ENCODE data around the gene TNFSF13. TPM values are rescaled to one million over a fixed set of nuclear protein-coding genes. Genes with fewer than 3 reads are reported as not detected.

TNFSF13 gene
- total RNA-seq, 1 donor, result 1.4 TPM

GRCh38 chr17:7579001-7579833, 20.7 kb downstream of the TNFSF13 start, which contains the start of gene CD68:
TSS of gene CD68 (plus strand) at chr17:7579638. CDS start at chr17:7579678, 40 bp downstream.
- H3K4me3 ChIP-seq (ENCODE audit: low read depth, low read length), result peak within 1 kb of the TSS; percentile 48
- no peak for TF ChIP-seq CTCF (IDR thresholded peaks at IDR 0.05; ENCODE audit: insufficient read depth, low read length)
- peak; percentile 88 for DNase-seq (ENCODE audit: low read depth)

- H3K4me3 ChIP-seq (ENCODE audit: low read depth, low read length), result peak overlapping the region; percentile 48
These were observed 21.5 kb downstream of the TNFSF13 start for GRCh38 chr17:7579834-7580603.

GRCh38 chr17:7580604-7581575, 22.3 kb downstream of the TNFSF13 start:
- H3K4me3 ChIP-seq (ENCODE audit: low read depth, low read length), result no peak overlapping the region
- no peak for TF ChIP-seq CTCF (IDR thresholded peaks at IDR 0.05; ENCODE audit: insufficient read depth, low read length)
- no peak for DNase-seq (ENCODE audit: low read depth)

More at GRCh38 chr17:7579834-7580603, 21.5 kb downstream of the TNFSF13 start:
- DNase-seq (ENCODE audit: low read depth), result no peak
- TF ChIP-seq CTCF (IDR thresholded peaks at IDR 0.05; ENCODE audit: insufficient read depth, low read length), result no peak

- peak overlapping the region; percentile 93 for H3K4me3 ChIP-seq (ENCODE audit: low read depth, low read length)
- no peak for TF ChIP-seq CTCF (IDR thresholded peaks at IDR 0.05; ENCODE audit: insufficient read depth, low read length)
- no peak for DNase-seq (ENCODE audit: low read depth)
These were observed 24.1 kb downstream of the TNFSF13 start for GRCh38 chr17:7582396-7583252.

- TF ChIP-seq CTCF (IDR thresholded peaks at IDR 0.05; ENCODE audit: insufficient read depth, low read length), result no peak
These were observed 24.9 kb downstream of the TNFSF13 start, which contains the start of gene MPDU1 for GRCh38 chr17:7583253-7584109. TSS of gene MPDU1 (plus strand) at chr17:7583852. CDS start at chr17:7583863, 11 bp downstream.

More at GRCh38 chr17:7583253-7584109, 24.9 kb downstream of the TNFSF13 start, which contains the start of gene MPDU1:
- H3K4me3 ChIP-seq (ENCODE audit: low read depth, low read length), result peak within 1 kb of the TSS; percentile 93
- DNase-seq (ENCODE audit: low read depth), result peak; percentile 98
